ENCODE measurements around the gene LPGAT1.

DNA sequence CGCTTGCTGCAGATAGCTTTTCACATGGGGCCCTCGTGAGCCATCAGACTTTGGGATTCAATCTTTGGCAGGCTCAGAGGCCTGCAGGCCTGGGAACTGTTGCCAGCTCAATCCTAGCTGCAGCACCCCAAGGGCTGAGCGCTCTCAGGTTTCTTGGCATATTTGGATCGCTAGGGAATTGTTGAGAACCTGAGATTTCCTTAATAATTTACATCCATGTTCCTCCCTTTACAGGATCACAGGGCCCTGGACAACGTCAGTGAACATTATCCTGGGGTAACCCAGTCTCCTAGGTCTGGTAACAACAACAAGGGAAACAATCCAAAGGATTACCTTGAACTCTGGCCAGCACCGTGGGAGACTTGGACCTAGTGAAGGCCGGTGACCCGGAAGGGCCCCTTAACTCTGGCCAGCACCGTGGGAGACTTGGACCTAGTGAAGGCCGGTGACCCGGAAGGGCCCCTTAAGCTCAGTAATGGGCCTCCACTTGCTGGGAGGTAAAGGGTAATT, 105.8 kb downstream of the LPGAT1 start:
- TF ChIP-seq CTCF (IDR thresholded peaks at IDR 0.05) (no peak), EZH2 (IDR thresholded peaks at IDR 0.05) (no peak)
